A673 (cell line): ENCODE results near the gene KANSL1. TPM values are rescaled to one million over a fixed set of nuclear protein-coding genes. Genes with fewer than 3 reads are reported as not detected.

Experiments used
- BruUV-seq: library from RNA; stranded (reverse); fragments of 400-500 nt; replicated peaks from 2 replicates; lab custom pipeline; 2021; lab: Mats Ljungman, UMichigan
- CTCF ChIA-PET: fragments of 300-600 bp; sonication (Branson Sonifier 250); formaldehyde crosslinking; loops from one replicate; lab custom pipeline; 2022; ENCODE audit warnings: antibody characterized with exemption; lab: Charles Lee
- POLR2A ChIA-PET: fragments of 300-600 bp; sonication (Branson Sonifier 250); formaldehyde crosslinking; loops from one replicate; lab custom pipeline; 2022; ENCODE audit warnings: antibody characterized with exemption; ENCODE audit not compliant: low non-redundant PET; lab: Charles Lee
- DNase-seq: peaks from one replicate; pipeline ENCODE4 v3.0.0-alpha.2; 2015; ENCODE audit warnings: low spot score
- H3K27ac ChIP-seq: fragments of 200-600 bp; sonication (generic); 2 replicates; pipeline ENCODE4 v1.5.1; 2016; ENCODE audit warnings: mixed run types, low read depth, mild to moderate bottlenecking, mixed read lengths, antibody characterized with exemption, low read length; ENCODE audit not compliant: poor library complexity, severe bottlenecking
- H3K27me3 ChIP-seq: fragments of 200-600 bp; sonication (generic); replicated peaks from 2 replicates; pipeline ENCODE4 v1.6.1; 2017; ENCODE audit warnings: mixed run types, low read depth, mild to moderate bottlenecking, mixed read lengths, antibody characterized with exemption, low read length; ENCODE audit not compliant: insufficient read depth, poor library complexity
- H3K36me3 ChIP-seq: fragments of 200-600 bp; sonication (generic); 2 replicates; pipeline ENCODE4 v1.6.1; 2016; ENCODE audit warnings: mixed run types, mild to moderate bottlenecking, mixed read lengths, antibody characterized with exemption, low read length; ENCODE audit not compliant: insufficient read depth, poor library complexity, severe bottlenecking
- H3K4me1 ChIP-seq: fragments of 200-600 bp; sonication (generic); 2 replicates; pipeline ENCODE4 v1.6.1; 2017; ENCODE audit warnings: mixed run types, mild to moderate bottlenecking, mixed read lengths, antibody characterized with exemption, low read length; ENCODE audit not compliant: insufficient read depth, poor library complexity, severe bottlenecking
- H3K4me3 ChIP-seq: fragments of 200-600 bp; sonication (generic); 2 replicates; pipeline ENCODE4 v1.5.1; 2016; ENCODE audit warnings: low read depth, mixed run types, mild to moderate bottlenecking, mixed read lengths, low read length; ENCODE audit not compliant: poor library complexity, severe bottlenecking
- H3K9me3 ChIP-seq: fragments of 200-600 bp; sonication (generic); 2 replicates; pipeline ENCODE4 v1.6.1; 2016; ENCODE audit warnings: mixed run types, low read depth, mild to moderate bottlenecking, mixed read lengths, antibody characterized with exemption, low read length; ENCODE audit not compliant: poor library complexity, severe bottlenecking
- EZH2 ChIP-seq: fragments of 200-600 bp; sonication (generic); IDR thresholded peaks from 2 replicates; pipeline ENCODE4 v1.6.1; 2017; ENCODE audit warnings: borderline replicate concordance, low read depth, mild to moderate bottlenecking, mixed read lengths, antibody characterized with exemption, low read length; ENCODE audit not compliant: poor library complexity, severe bottlenecking
- intact Hi-C: fragments of 100-400 bp; cut with micrococcal nuclease; formaldehyde crosslinking; loops from one replicate; pipeline ENCODE4 v1.10.0; 2022; ENCODE audit not compliant: unreplicated experiment
- total RNA-seq: library from RNA; stranded (reverse); gene quantifications from 2 replicates; pipeline ENCODE4 v1.2.3, GENCODE V29; 2021
- TF ChIP-seq, protein P1 (sequence below): fragments of 300-800, 200-600 bp; sonication (generic); conservative IDR thresholded peaks from 2 replicates; pipeline ENCODE4 v1.5.1; 2017; ENCODE audit warnings: low read depth, mild to moderate bottlenecking, antibody characterized with exemption, low read length, moderate library complexity, mixed read lengths

Gene KANSL1
- total RNA-seq, 1 experiment from 2014 or later, result 64.9 TPM

DNA sequence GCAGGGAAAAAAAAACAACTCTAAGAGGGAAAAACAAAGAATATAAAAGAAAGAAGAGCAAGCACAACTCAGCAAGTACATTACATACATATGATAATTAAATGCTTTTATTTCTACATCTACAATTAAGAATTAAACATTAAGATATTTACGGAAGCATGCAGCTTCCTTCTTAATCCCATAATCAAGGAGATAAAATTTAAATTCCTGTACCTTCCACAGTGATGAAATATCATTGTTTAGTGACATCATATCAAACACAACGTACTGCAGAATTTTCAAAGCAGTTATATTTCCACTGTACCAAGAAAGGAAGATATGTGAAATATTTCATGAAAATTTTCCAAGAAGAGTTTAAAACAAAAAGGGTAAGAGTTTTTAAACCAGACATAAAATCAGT is 26.0 kb downstream of the KANSL1 start:
- intact Hi-C loops, result no loop called here
- Histone ChIP-seq H3K27ac (peak overlapping the region; percentile 65), H3K9me3 (no peaks in the 10 kb centered on the region), H3K36me3 (peaks cover 35% of the 10 kb centered on the region), H3K4me3 (no peak overlapping the region), H3K27me3 (no peaks in the 10 kb centered on the region), H3K4me1 (peaks cover 46% of the 10 kb centered on the region)
- CTCF ChIA-PET, result no interaction called here
- TF ChIP-seq, protein P1, sequence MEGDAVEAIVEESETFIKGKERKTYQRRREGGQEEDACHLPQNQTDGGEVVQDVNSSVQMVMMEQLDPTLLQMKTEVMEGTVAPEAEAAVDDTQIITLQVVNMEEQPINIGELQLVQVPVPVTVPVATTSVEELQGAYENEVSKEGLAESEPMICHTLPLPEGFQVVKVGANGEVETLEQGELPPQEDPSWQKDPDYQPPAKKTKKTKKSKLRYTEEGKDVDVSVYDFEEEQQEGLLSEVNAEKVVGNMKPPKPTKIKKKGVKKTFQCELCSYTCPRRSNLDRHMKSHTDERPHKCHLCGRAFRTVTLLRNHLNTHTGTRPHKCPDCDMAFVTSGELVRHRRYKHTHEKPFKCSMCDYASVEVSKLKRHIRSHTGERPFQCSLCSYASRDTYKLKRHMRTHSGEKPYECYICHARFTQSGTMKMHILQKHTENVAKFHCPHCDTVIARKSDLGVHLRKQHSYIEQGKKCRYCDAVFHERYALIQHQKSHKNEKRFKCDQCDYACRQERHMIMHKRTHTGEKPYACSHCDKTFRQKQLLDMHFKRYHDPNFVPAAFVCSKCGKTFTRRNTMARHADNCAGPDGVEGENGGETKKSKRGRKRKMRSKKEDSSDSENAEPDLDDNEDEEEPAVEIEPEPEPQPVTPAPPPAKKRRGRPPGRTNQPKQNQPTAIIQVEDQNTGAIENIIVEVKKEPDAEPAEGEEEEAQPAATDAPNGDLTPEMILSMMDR, result no peak
- TF ChIP-seq EZH2, result no peak
- POLR2A ChIA-PET, result no interaction called here
- no peak for DNase-seq
- no TSS peak for BruUV-seq

DNA sequence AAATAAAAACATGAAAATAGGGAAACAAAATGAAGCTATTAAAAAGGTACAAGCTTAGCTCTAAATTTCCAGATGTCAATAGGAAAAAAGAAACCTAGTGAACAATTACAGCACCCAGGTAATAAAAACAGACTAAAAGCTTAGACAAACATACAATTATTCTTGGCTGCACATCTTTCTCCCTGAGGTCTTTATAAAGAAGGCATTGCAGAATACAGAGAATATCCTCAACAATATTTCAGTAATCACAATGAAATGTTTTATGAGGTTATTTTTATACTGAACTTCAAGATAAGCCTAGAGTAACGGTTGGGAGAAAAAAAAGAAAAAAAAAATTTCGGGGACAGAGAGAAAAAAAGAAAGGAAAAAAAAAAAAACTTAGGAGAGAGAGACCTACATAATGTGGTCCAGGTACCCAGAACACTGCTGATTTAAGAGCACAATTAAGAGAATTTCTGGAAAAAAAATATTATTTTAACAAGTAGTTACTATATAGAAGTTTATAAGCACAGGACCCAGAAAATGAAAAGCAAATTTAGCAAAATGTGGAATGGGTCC is 26.5 kb downstream of the KANSL1 start:
- no peak for DNase-seq
- Histone ChIP-seq H3K4me1 (peaks cover 46% of the 10 kb centered on the region), H3K9me3 (no peaks in the 10 kb centered on the region), H3K36me3 (peaks cover 30% of the 10 kb centered on the region), H3K27ac (peak overlapping the region; percentile 65), H3K4me3 (no peak overlapping the region), H3K27me3 (no peaks in the 10 kb centered on the region)
- intact Hi-C loops, result no loop called here
- no TSS peak for BruUV-seq
- CTCF ChIA-PET, result interaction anchor here (0.6 to 1.3 kb wide), 2 partner anchors 9 to 26 kb away, joined by 3 to 6 read pairs; partner anchors contain the start of gene KANSL1
- POLR2A ChIA-PET, result no interaction called here
- TF ChIP-seq, protein P1, result no peak
- no peak for TF ChIP-seq EZH2

DNA sequence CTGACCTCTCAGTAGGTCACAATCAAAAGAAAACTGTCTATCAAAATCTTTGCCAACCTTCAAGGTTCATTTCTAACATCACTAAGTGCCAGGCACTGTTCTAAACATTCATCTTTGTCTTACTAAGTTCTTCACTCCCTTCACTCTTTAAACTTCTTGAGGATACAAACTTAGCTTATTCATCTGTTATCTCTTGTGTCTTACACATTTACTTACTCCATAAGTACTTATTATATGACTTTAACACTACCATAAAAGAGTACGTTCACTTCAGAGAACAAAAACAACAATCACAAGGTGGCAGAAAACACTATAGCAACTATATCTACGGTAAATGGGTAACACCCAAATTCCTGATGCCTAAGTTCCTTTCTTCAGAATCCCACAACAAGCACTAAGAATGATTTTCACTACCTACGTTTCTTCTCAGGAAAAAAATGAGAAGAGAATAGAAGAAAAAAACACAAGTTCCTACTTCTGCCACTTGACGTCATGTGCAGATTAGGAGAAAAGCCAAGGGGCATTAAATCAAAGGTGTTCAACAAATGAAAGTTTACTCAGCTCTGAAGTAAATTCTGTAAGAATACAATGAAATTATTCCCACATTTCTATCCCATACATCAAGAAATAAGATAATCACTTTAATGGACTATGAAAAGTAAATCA is 29.2 kb downstream of the KANSL1 start:
- no peaks in the 10 kb centered on the region for H3K9me3 ChIP-seq
- H3K27me3 ChIP-seq, result no peaks in the 10 kb centered on the region
- DNase-seq, result no peak
- ChIA-PET CTCF (no interaction called here), POLR2A (no interaction called here)
- peaks cover 7% of the 10 kb centered on the region for H3K36me3 ChIP-seq
- no peak overlapping the region for H3K27ac ChIP-seq
- no TSS peak for BruUV-seq
- peaks cover 46% of the 10 kb centered on the region for H3K4me1 ChIP-seq
- no peak overlapping the region for H3K4me3 ChIP-seq
- no peak for TF ChIP-seq EZH2
- TF ChIP-seq, protein P1, result no peak
- intact Hi-C loops, result no loop called here
